Glutamatergic neuron (in vitro differentiated cells): ENCODE data around the gene TBC1D5. TPM values are rescaled to one million over a fixed set of nuclear protein-coding genes. Genes with fewer than 3 reads are reported as not detected.

Experiments used
- DNase-seq: peaks from one replicate; pipeline ENCODE4 v3.0.0; 2022
- H3K27ac Mint-ChIP-seq: one replicate; pipeline ENCODE4 v1.8.0; 2020; ENCODE audit warnings: mild to moderate bottlenecking, mixed read lengths, inconsistent platforms; ENCODE audit not compliant: unreplicated experiment
- H3K27me3 Mint-ChIP-seq: one replicate; pipeline ENCODE4 v1.8.0; 2020; ENCODE audit warnings: mild to moderate bottlenecking, moderate library complexity, mixed read lengths, inconsistent platforms; ENCODE audit not compliant: unreplicated experiment
- H3K36me3 Mint-ChIP-seq: one replicate; pipeline ENCODE4 v1.8.0; 2020; ENCODE audit warnings: mild to moderate bottlenecking, mixed read lengths, inconsistent platforms; ENCODE audit not compliant: unreplicated experiment
- H3K4me1 Mint-ChIP-seq: one replicate; pipeline ENCODE4 v1.8.0; 2020; ENCODE audit warnings: mild to moderate bottlenecking, low read depth, mixed read lengths, inconsistent platforms; ENCODE audit not compliant: unreplicated experiment
- H3K4me3 Mint-ChIP-seq: one replicate; pipeline ENCODE4 v1.8.0; 2020; ENCODE audit warnings: mild to moderate bottlenecking, mixed read lengths, inconsistent platforms; ENCODE audit not compliant: unreplicated experiment
- H3K9me3 Mint-ChIP-seq: one replicate; pipeline ENCODE4 v1.8.0; 2020; ENCODE audit warnings: mild to moderate bottlenecking, moderate library complexity, mixed read lengths, inconsistent platforms; ENCODE audit not compliant: unreplicated experiment
- total RNA-seq: library from RNA; stranded (reverse); fragmentation: NEBNext Ultra II Directional; extraction: Animal tissue kit (Norgen Biotek cat#: 25700); gene quantifications from one replicate; pipeline ENCODE4 v1.2.1, GENCODE V29; 2021; ENCODE audit not compliant: unreplicated experiment
- TF ChIP-seq, protein P1 (sequence below): fragments of 200-600 bp; sonication (generic); IDR thresholded peaks from one replicate; pipeline ENCODE4 v1.5.0; 2021; ENCODE audit not compliant: partially characterized antibody, unreplicated experiment

Gene TBC1D5
- total RNA-seq, 1 donor from 2014 or later = 40.2 TPM

DNA sequence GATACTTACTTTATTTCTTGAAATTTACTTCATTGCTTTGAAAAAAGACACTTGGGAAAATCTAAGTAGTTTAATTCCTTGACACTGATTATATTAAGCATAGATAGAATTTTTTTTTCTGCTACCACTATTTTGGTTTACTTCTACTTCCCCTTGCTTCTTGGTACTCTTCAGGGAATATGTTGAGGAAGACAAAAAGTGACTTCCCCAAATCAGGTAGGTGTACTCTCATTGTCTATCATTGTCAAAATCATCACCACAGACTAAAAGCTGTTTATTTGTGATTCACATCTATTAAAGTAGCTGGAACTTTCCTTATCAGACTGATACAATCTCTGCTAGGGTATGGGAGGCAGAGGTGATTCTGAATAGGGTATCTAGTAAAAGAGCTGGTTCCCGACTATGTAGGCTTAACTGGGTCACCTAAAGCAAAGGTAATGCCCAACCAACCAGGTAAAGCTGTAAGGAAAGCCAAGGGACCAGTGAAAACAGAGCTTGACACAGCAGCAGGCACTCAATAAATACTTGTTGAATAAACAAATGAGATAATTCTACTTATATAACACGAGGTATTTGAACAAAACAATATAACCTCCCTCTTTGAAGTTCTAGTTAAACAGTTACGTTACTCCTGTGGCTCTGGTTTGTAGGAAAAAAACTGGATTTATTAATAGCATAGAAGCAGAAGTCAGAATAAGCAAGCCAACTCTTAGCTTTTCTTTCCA, 510.7 kb downstream of the TBC1D5 start:
- Mint-ChIP-seq H3K4me3 (no peak overlapping the region), H3K27me3 (peaks cover 1% of the 10 kb centered on the region), H3K4me1 (no peaks in the 10 kb centered on the region), H3K27ac (no peak overlapping the region), H3K9me3 (no peaks in the 10 kb centered on the region), H3K36me3 (no peaks in the 10 kb centered on the region)
- DNase-seq = no peak
- TF ChIP-seq, protein P1, sequence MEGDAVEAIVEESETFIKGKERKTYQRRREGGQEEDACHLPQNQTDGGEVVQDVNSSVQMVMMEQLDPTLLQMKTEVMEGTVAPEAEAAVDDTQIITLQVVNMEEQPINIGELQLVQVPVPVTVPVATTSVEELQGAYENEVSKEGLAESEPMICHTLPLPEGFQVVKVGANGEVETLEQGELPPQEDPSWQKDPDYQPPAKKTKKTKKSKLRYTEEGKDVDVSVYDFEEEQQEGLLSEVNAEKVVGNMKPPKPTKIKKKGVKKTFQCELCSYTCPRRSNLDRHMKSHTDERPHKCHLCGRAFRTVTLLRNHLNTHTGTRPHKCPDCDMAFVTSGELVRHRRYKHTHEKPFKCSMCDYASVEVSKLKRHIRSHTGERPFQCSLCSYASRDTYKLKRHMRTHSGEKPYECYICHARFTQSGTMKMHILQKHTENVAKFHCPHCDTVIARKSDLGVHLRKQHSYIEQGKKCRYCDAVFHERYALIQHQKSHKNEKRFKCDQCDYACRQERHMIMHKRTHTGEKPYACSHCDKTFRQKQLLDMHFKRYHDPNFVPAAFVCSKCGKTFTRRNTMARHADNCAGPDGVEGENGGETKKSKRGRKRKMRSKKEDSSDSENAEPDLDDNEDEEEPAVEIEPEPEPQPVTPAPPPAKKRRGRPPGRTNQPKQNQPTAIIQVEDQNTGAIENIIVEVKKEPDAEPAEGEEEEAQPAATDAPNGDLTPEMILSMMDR = no peak

GRCh38 chr3:17227472-17227871, 515.0 kb downstream of the TBC1D5 start:
- no peaks in the 10 kb centered on the region for H3K27me3 Mint-ChIP-seq
- H3K4me1 Mint-ChIP-seq = no peaks in the 10 kb centered on the region
- no peak overlapping the region for H3K4me3 Mint-ChIP-seq
- TF ChIP-seq, protein P1 = no peak
- H3K9me3 Mint-ChIP-seq = no peaks in the 10 kb centered on the region
- H3K36me3 Mint-ChIP-seq = no peaks in the 10 kb centered on the region
- DNase-seq = no peak
- H3K27ac Mint-ChIP-seq = no peak overlapping the region

GRCh38 chr3:17221529-17221928, 520.9 kb downstream of the TBC1D5 start:
- Mint-ChIP-seq H3K9me3 (no peaks in the 10 kb centered on the region), H3K4me3 (no peak overlapping the region), H3K27ac (no peak overlapping the region), H3K27me3 (no peaks in the 10 kb centered on the region), H3K4me1 (no peaks in the 10 kb centered on the region), H3K36me3 (peaks cover 16% of the 10 kb centered on the region)
- no peak for DNase-seq
- TF ChIP-seq, protein P1 = no peak

DNA sequence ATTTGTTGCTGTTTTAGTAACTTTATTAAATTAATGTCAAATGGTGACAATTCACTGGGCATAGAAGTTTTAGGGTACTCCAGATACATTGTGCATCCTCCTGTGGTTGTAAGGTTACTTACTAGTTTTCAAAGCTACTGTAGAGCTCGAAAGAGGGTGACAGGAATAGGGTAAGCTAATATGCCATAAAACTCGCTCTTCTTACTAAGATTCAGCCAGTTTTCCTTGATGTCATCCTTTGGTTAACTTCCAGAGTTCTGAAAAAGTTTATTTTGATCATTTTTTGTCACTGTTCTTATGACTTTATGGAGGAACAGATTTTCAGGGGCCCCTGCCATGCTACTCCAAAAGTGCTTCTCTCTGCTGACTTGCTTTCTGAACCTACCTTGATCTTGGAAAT, 522.8 kb downstream of the TBC1D5 start:
- H3K4me3 Mint-ChIP-seq = no peak overlapping the region
- TF ChIP-seq, protein P1 = no peak
- no peak for DNase-seq
- no peaks in the 10 kb centered on the region for H3K9me3 Mint-ChIP-seq
- peaks cover 16% of the 10 kb centered on the region for H3K36me3 Mint-ChIP-seq
- H3K4me1 Mint-ChIP-seq = no peaks in the 10 kb centered on the region
- H3K27ac Mint-ChIP-seq = no peak overlapping the region
- H3K27me3 Mint-ChIP-seq = no peaks in the 10 kb centered on the region

DNA sequence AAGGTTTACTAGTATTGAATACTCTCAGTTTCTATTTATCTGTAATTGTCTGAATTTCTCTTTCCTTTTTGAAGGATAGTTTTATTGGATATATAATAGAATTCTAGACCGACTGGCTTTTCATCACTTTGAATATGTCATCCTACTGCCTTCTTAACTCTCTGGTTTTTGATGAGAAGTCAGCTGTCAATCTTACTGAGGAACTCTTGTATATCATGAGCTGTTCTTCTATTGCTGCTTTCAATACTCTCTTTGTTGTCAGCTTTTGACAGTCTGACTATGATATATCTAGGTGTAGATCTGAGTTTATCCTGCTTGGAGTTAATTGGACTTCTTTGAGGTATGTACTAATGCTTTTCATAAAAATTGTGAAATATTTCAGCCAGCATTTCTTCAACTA, 523.8 kb downstream of the TBC1D5 start:
- TF ChIP-seq, protein P1 = no peak
- H3K9me3 Mint-ChIP-seq = no peaks in the 10 kb centered on the region

More for the DNA sequence above, 523.8 kb downstream of the TBC1D5 start:
- H3K27ac Mint-ChIP-seq = no peak overlapping the region
- H3K27me3 Mint-ChIP-seq = no peaks in the 10 kb centered on the region
- H3K4me3 Mint-ChIP-seq = no peak overlapping the region
- DNase-seq = no peak
- H3K4me1 Mint-ChIP-seq = no peaks in the 10 kb centered on the region
- H3K36me3 Mint-ChIP-seq = peaks cover 16% of the 10 kb centered on the region
